ENCODE measurements around the gene TIMM29.
A peak's percentile ranks its signal among the peaks of the same experiment; 100 is the strongest.

Gene TIMM29

DNA sequence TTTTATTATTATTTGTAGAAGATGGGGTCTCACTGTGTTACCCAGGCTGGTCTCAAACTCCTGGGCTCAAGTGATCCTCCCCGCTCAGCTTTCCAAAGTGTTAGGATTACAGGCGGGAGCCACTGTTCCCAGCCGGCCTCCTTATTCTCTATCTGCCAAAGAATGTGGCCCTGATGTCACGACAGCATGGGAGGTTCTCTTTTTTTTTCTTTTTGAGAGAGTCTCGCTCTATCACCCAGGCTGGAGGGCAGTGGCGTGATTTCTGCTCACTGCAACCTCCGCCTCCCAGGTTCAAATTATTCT lies 33.7 kb upstream of the TIMM29 start:
- no peaks in the 10 kb centered on the region for H3K27me3 ChIP-seq (replicated peaks; ENCODE audit: control insufficient read depth, insufficient read depth, low read length)
- no peak overlapping the region for H3K4me3 ChIP-seq (replicated peaks; ENCODE audit: low read depth, low read length)
- peaks cover 5% of the 10 kb centered on the region for H3K36me3 ChIP-seq (ENCODE audit: control insufficient read depth, insufficient read depth, low read length)

DNA sequence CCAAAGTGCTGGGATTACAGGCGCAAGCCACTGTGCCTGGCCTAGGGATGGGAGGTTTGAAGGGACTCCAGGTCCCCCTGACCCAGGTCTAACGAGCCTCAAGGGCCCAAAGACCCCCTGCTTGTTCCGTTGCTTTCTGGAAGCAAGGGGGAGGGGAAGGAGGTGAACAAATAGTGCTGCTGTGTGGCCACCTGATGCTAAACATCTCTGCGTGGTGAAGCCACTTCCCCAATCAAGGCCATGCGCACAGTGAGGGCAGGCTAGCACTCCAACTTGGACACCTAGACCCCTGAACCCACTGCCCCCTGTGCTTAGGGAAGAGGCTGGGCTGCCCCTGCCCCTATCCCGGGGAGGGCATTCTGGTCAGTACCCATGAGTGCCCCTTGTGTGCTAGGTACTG lies 33.2 kb upstream of the TIMM29 start:
- Histone ChIP-seq H3K4me3 (replicated peaks; ENCODE audit: low read depth, low read length) (no peak overlapping the region), H3K36me3 (ENCODE audit: control insufficient read depth, insufficient read depth, low read length) (peaks cover 5% of the 10 kb centered on the region), H3K27me3 (replicated peaks; ENCODE audit: control insufficient read depth, insufficient read depth, low read length) (no peaks in the 10 kb centered on the region)
- TF ChIP-seq, protein P1, sequence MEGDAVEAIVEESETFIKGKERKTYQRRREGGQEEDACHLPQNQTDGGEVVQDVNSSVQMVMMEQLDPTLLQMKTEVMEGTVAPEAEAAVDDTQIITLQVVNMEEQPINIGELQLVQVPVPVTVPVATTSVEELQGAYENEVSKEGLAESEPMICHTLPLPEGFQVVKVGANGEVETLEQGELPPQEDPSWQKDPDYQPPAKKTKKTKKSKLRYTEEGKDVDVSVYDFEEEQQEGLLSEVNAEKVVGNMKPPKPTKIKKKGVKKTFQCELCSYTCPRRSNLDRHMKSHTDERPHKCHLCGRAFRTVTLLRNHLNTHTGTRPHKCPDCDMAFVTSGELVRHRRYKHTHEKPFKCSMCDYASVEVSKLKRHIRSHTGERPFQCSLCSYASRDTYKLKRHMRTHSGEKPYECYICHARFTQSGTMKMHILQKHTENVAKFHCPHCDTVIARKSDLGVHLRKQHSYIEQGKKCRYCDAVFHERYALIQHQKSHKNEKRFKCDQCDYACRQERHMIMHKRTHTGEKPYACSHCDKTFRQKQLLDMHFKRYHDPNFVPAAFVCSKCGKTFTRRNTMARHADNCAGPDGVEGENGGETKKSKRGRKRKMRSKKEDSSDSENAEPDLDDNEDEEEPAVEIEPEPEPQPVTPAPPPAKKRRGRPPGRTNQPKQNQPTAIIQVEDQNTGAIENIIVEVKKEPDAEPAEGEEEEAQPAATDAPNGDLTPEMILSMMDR (IDR thresholded peaks at IDR 0.05; ENCODE audit: insufficient read depth, low read length, poor library complexity, severe bottlenecking): no peak
- no peak for DNase-seq (ENCODE audit: extremely low read depth, insufficient read length)

More for the DNA sequence above, 33.7 kb upstream of the TIMM29 start:
- TF ChIP-seq, protein P1 (IDR thresholded peaks at IDR 0.05; ENCODE audit: insufficient read depth, low read length, poor library complexity, severe bottlenecking): no peak
- no peak for DNase-seq (ENCODE audit: extremely low read depth, insufficient read length)

DNA sequence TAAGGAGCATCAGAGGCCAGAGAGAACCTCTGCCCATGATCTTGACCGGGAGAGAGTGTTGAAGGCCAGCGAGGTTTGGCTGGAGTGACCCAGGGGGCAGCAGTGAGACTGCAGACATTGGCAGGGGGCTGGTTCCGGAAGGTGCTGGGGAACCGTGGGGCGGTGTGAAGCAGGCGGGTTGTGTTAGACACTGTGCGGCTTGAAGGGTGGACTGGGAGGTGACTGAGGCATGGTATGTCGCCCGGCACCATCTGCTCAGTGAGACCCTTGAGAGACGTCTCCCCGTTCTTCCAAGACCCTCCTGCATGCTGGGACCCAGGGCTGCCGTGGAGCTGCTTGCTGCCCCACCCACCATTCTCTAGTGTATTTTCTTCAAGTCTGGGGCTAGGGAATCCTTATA lies 32.7 kb upstream of the TIMM29 start:
- TF ChIP-seq, protein P1 (IDR thresholded peaks at IDR 0.05; ENCODE audit: insufficient read depth, low read length, poor library complexity, severe bottlenecking): peak; percentile 15

DNA sequence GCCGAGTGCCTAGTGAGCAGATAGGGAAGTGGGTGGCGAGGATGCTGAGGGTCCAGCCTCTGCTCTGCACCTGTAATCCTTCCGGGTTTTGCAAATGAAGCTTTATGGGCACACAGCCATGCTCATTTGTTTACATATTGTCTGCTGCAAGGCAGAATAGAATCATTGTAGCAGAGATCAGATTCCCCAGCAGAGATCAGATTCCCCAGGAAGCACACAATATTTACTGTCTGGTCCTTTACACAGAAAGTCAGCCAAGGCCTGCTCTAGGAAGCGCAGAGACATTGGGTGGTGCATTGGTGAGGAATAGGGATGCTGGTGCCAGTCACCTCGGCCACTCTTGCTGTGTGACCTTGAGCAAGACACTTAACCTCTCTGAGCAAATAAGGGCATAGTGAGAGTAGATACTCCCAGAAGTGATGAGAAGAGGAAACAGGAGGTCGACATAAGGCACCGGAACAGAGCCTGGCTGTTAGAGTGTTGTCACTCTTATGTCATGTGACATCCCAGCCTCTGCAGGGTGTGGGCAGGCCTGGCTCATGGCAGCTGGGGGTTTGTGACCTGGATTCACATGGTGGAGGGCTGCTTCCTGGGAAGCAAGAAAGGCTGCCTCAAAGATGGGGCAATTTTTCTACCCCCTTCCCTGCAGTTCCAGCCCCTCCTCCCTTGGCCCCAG lies 31.6 kb upstream of the TIMM29 start:
- DNase-seq (ENCODE audit: extremely low read depth, insufficient read length): no peak
- Histone ChIP-seq H3K27me3 (replicated peaks; ENCODE audit: control insufficient read depth, insufficient read depth, low read length) (no peaks in the 10 kb centered on the region), H3K4me3 (replicated peaks; ENCODE audit: low read depth, low read length) (no peak overlapping the region), H3K36me3 (ENCODE audit: control insufficient read depth, insufficient read depth, low read length) (peaks cover 1% of the 10 kb centered on the region)
- TF ChIP-seq, protein P1 (IDR thresholded peaks at IDR 0.05; ENCODE audit: insufficient read depth, low read length, poor library complexity, severe bottlenecking): no peak

More for the DNA sequence above, 32.7 kb upstream of the TIMM29 start:
- Histone ChIP-seq H3K36me3 (ENCODE audit: control insufficient read depth, insufficient read depth, low read length) (peaks cover 3% of the 10 kb centered on the region), H3K27me3 (replicated peaks; ENCODE audit: control insufficient read depth, insufficient read depth, low read length) (no peaks in the 10 kb centered on the region), H3K4me3 (replicated peaks; ENCODE audit: low read depth, low read length) (no peak overlapping the region)
- DNase-seq (ENCODE audit: extremely low read depth, insufficient read length): no peak

DNA sequence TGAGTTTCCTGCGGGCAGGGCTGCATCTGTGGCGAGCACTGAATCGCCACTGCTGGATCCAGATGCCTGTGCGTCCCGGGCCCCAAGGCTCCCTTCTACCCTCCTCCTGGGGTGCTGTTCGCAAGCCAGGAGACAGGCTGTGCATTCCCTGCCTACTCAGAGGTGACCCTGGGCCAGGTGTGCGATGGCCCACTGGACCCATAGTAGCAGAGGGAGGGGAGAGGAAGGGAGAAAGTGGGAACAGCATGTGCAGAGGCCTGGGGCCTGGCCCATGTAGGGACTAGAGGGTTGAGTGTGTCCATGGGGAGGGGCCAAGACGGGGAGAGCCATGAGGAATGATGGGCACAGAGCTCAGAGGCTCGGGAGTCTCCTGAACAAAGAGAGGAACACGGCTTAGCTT lies 30.0 kb upstream of the TIMM29 start:
- DNase-seq (ENCODE audit: extremely low read depth, insufficient read length): no peak
- no peaks in the 10 kb centered on the region for H3K27me3 ChIP-seq (replicated peaks; ENCODE audit: control insufficient read depth, insufficient read depth, low read length)
- TF ChIP-seq, protein P1 (IDR thresholded peaks at IDR 0.05; ENCODE audit: insufficient read depth, low read length, poor library complexity, severe bottlenecking): no peak
- peaks cover 1% of the 10 kb centered on the region; the same call in 1 of the 2 replicates for H3K36me3 ChIP-seq (ENCODE audit: control insufficient read depth, insufficient read depth, low read length)
- H3K4me3 ChIP-seq (replicated peaks; ENCODE audit: low read depth, low read length): no peak overlapping the region

All from GM06990 (cell line).